HG03378 (cell line): ENCODE data around the gene MRPL48.
"Not testable (repeated sequence)": the region's sequence is repeated elsewhere in the genome, so short reads cannot be mapped to it uniquely, and the experiment has no call there.

Experiments used
- ATAC-seq: cut with Tn5 transposase; IDR thresholded peaks from one replicate; pipeline ENCODE4 v1.9.1; 2021; ENCODE audit warnings: mild to moderate bottlenecking, moderate library complexity; ENCODE audit not compliant: unreplicated experiment

The MRPL48 gene

GRCh38 chr11:73779084-73779902, 8.4 kb upstream of the MRPL48 start:
- ATAC-seq = peak; percentile 86

DNA sequence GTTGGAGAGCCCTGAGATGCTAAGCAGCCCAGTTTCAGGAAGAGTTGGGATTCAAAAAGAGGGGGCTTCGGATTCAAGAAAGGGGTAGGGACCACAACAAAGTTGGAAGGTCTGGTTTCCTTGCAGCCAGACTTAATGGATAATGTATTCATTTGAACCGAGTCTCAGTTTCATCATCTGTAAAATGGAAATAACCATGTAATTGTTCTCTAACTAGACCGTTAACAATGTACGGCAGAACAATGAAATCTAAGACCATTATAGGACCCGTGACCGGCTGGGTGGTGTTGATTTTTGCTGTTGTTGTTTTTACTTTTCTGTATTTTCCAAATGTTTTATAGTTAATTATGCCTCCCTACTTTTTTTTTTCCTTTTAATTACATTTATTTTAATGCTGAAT, 6.4 kb upstream of the MRPL48 start:
- ATAC-seq = no peak

DNA sequence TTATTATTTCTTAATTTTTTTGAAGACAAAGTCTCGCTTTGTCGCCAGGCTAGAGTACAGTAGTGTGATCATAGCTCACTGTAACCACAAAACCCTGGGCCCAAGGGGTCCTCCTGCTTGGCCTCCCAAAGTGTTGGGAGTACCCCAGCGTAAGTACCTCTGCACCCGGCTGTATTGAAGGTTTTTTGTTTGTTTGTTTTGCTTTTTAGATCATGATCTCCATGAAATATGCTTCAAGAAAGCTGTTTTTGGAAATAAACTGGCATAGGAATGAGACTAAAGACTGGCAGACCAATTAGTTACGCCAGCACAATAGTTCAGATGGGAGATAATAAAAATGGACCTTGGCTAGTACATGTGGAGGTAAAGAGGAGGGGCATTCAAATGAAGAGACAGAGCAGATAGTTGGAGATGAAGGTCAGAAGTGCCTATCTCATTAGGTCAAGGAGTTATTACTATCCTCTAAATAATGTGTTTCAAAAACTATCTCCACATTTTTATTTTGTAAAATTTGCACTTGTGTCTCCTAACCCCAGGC, 4.1 kb upstream of the MRPL48 start:
- ATAC-seq = no peak

DNA sequence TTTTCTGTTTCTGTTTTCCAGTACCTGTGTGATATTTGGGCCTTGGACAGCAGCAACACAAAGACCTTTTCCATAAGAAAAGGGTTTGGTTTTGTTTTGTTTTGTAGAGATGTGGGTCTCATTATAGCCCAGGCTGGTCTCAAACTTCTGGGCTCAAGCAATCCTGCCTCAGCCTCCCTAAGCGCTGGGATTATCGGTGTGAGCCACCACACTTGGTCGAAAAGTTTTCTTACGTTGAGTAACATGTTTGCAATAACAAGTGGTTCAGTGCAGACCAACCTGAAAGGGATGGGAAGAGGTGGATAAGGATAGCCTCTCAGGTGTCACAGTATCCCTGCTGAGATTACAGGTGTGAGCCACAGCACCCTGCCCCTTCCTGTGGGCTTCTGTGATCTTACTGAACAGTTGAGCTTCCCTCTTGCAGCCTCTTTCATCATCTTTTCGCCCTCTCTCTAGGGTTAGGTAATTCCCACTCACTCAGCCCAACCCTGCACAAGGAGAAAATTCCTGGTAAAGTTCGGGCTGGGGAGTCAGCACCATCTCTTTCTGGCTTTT, 3.5 kb upstream of the MRPL48 start:
- ATAC-seq = no peak

DNA sequence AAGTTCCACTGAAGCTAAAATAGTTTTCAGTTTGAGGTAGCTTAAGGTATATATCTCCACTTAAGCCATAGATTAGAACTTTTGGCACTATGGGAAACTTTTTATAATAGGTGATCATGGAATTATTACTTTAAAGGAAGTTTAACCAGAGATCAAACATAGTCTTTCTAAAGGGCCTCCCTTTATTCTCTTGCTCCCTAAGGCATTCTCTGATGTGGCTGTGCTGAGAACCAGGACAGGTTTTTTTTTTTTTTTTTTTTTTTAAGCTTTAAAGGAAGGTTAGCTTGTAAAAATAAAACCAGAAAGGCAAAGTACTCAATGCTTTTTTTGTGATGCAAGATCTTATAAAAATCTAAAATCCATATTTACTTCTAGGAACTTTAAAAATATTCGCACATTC, 2.9 kb upstream of the MRPL48 start:
- no peak for ATAC-seq

- ATAC-seq = not testable (repeated sequence)
Observed at GRCh38 chr11:73785467-73785866, 2.2 kb upstream of the MRPL48 start.

GRCh38 chr11:73787051-73787642, 527 bp upstream of the MRPL48 start:
- ATAC-seq = no peak

GRCh38 chr11:73789279-73789670, 1.6 kb downstream of the MRPL48 start:
- ATAC-seq = no peak

- no peak for ATAC-seq
Observed at GRCh38 chr11:73792584-73792983, 4.9 kb downstream of the MRPL48 start.

GRCh38 chr11:73795925-73796632, 8.4 kb downstream of the MRPL48 start:
- ATAC-seq = no peak

DNA sequence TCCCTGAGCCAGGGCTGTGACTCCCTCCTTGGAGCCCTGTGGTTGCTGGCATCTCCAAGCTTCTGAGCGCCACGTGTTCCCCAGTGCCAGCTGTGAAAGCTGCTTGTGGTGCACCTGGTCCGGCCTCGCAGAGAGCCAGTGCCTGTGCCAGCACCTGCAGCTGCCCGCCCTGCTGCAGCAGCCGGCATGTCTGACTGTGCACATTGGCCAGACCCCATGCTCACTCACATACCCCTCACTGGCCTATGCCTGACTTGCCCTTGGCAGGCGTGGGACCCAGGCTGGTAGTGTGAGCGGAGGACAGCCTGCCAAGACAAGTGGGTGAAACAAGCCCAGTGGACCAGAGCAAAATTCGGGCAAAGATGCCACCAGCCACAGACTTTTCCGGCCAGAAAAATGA, 9.8 kb downstream of the MRPL48 start:
- ATAC-seq = no peak

GRCh38 chr11:73800276-73800806, 12.7 kb downstream of the MRPL48 start:
- ATAC-seq = no peak

GRCh38 chr11:73801136-73801535, 13.5 kb downstream of the MRPL48 start:
- ATAC-seq = no peak

- ATAC-seq = no peak
Observed at GRCh38 chr11:73804712-73805111, 17.0 kb downstream of the MRPL48 start.

- no peak for ATAC-seq
Observed at GRCh38 chr11:73808052-73808451, 20.4 kb downstream of the MRPL48 start.

GRCh38 chr11:73810637-73811036, 23.0 kb downstream of the MRPL48 start:
- no peak for ATAC-seq

- no peak for ATAC-seq
Observed at GRCh38 chr11:73812234-73812633, 24.6 kb downstream of the MRPL48 start.

GRCh38 chr11:73814812-73815211, 27.1 kb downstream of the MRPL48 start:
- no peak for ATAC-seq

DNA sequence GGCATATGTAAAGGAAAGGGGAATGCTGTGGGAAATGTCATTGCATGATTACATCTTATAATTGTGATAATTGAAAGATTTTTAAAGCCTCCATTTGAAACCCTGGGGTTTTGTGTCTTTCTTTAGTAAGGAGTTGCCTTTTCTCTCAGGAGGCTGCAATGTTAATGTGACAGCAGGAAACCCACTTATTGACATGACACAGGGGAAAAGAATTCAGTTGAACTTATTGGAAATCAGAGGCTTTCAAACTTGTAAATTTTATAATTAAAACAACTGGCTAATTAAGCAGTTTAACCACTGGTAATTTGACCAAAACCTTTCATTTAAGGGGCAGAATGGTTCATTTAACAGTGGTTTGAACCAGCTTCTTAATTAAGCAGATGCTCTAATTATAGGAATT, 31.2 kb downstream of the MRPL48 start:
- ATAC-seq = no peak

- ATAC-seq = no peak
Observed at GRCh38 chr11:73830261-73830660, 42.6 kb downstream of the MRPL48 start.

- ATAC-seq = no peak
Observed at GRCh38 chr11:73833067-73833466, 45.4 kb downstream of the MRPL48 start.
